Measurements from ENCODE around the gene TGOLN2.

The TGOLN2 gene

GRCh38 chr2:85303780-85304531, 23.8 kb downstream of the TGOLN2 start:
- peak overlapping the region in 1 of 3 experiments; percentile 68 for H3K27ac Mint-ChIP-seq
- peaks cover 8% of the 10 kb centered on the region for H3K4me1 Mint-ChIP-seq
- no peaks in the 10 kb centered on the region for H3K27me3 Mint-ChIP-seq (ENCODE audit: low read depth)
- no peaks in the 10 kb centered on the region for H3K9me3 Mint-ChIP-seq
- no peak for TF ChIP-seq CTCF (IDR thresholded peaks at IDR 0.05; ENCODE audit: unreplicated experiment in 3 of 3)
- no peak overlapping the region for H3K4me3 Mint-ChIP-seq
- H3K36me3 Mint-ChIP-seq (ENCODE audit: low read depth), result peaks cover 49% of the 10 kb centered on the region

- no peaks in the 10 kb centered on the region for H3K4me1 Mint-ChIP-seq
- no peak overlapping the region for H3K27ac Mint-ChIP-seq
- no peaks in the 10 kb centered on the region for H3K9me3 Mint-ChIP-seq
These were observed 25.7 kb downstream of the TGOLN2 start for GRCh38 chr2:85302121-85302520.

GRCh38 chr2:85291425-85292023, 36.3 kb downstream of the TGOLN2 start:
- Mint-ChIP-seq H3K4me3 (no peak overlapping the region), H3K9me3 (no peaks in the 10 kb centered on the region), H3K36me3 (ENCODE audit: low read depth) (peaks cover 61% of the 10 kb centered on the region), H3K4me1 (no peaks in the 10 kb centered on the region), H3K27ac (no peak overlapping the region), H3K27me3 (ENCODE audit: low read depth) (no peaks in the 10 kb centered on the region)
- TF ChIP-seq CTCF (IDR thresholded peaks at IDR 0.05; ENCODE audit: unreplicated experiment in 3 of 3), result no peak

More at GRCh38 chr2:85302121-85302520, 25.7 kb downstream of the TGOLN2 start:
- Mint-ChIP-seq H3K4me3 (no peak overlapping the region), H3K36me3 (ENCODE audit: low read depth) (peaks cover 38% of the 10 kb centered on the region), H3K27me3 (ENCODE audit: low read depth) (no peaks in the 10 kb centered on the region)
- no peak for TF ChIP-seq CTCF (IDR thresholded peaks at IDR 0.05; ENCODE audit: unreplicated experiment in 3 of 3)

- H3K36me3 Mint-ChIP-seq (ENCODE audit: low read depth), result peaks cover 52% of the 10 kb centered on the region
- H3K4me1 Mint-ChIP-seq, result no peaks in the 10 kb centered on the region
- no peaks in the 10 kb centered on the region for H3K9me3 Mint-ChIP-seq
- H3K27me3 Mint-ChIP-seq (ENCODE audit: low read depth), result no peaks in the 10 kb centered on the region
- TF ChIP-seq CTCF (IDR thresholded peaks at IDR 0.05; ENCODE audit: unreplicated experiment in 3 of 3), result no peak
- H3K4me3 Mint-ChIP-seq, result no peak overlapping the region
- peak overlapping the region in 1 of 3 experiments; percentile 41 for H3K27ac Mint-ChIP-seq
These were observed 39.5 kb downstream of the TGOLN2 start for GRCh38 chr2:85288244-85288725.

GRCh38 chr2:85287721-85288120, 40.1 kb downstream of the TGOLN2 start:
- TF ChIP-seq CTCF (IDR thresholded peaks at IDR 0.05; ENCODE audit: unreplicated experiment in 3 of 3), result no peak
- Mint-ChIP-seq H3K9me3 (no peaks in the 10 kb centered on the region), H3K4me3 (no peak overlapping the region), H3K27ac (no peak overlapping the region), H3K27me3 (ENCODE audit: low read depth) (no peaks in the 10 kb centered on the region), H3K4me1 (peaks cover under 1% of the 10 kb centered on the region), H3K36me3 (ENCODE audit: low read depth) (peaks cover 50% of the 10 kb centered on the region)

All from nephron (organoid).